Panc1 (cell line): ENCODE measurements around the gene CBL. TPM values are rescaled to one million over a fixed set of nuclear protein-coding genes. Genes with fewer than 3 reads are reported as not detected.

Experiments
- ATAC-seq: fragments of 200-7000 bp; cut with Tn5 transposase; 2 replicates; pipeline ENCODE4 v1.9.1; 2020; ENCODE audit warnings: mild to moderate bottlenecking, moderate library complexity
- BruUV-seq: library from RNA; stranded (reverse); fragments of 400-500 nt; replicated peaks from 2 replicates; lab custom pipeline; 2021; lab: Mats Ljungman, UMichigan
- CTCF ChIA-PET: fragments of 300-600 bp; sonication (Branson Sonifier 250); formaldehyde crosslinking; loops from one replicate; lab custom pipeline; 2022; ENCODE audit warnings: antibody characterized with exemption; lab: Charles Lee
- POLR2A ChIA-PET: fragments of 300-600 bp; sonication (Branson Sonifier 250); formaldehyde crosslinking; loops from one replicate; lab custom pipeline; 2022; ENCODE audit warnings: antibody characterized with exemption; lab: Charles Lee
- DNase-seq: peaks from one replicate; pipeline ENCODE4 v3.0.0-alpha.2; 2010; ENCODE audit warnings: low read depth, low spot score
- H3K27ac ChIP-seq: 2 replicates; pipeline ENCODE4 v1.5.1; 2011; ENCODE audit warnings: mild to moderate bottlenecking, low read length, inconsistent platforms
- H3K27me3 ChIP-seq: fragments of 200-500 bp; sonication (Bioruptor generic); 2 replicates; pipeline ENCODE4 v1.6.0; 2014; ENCODE audit warnings: low read length, inconsistent platforms; ENCODE audit not compliant: control insufficient read depth, insufficient read depth
- H3K36me3 ChIP-seq: fragments of 200-500 bp; sonication (Bioruptor generic); 2 replicates; pipeline ENCODE4 v1.5.1; 2014; ENCODE audit warnings: inconsistent platforms, mild to moderate bottlenecking, low read length, moderate library complexity; ENCODE audit not compliant: control insufficient read depth, insufficient read depth
- H3K4me1 ChIP-seq: 2 replicates; pipeline ENCODE4 v1.5.1; 2011; ENCODE audit warnings: inconsistent platforms, mild to moderate bottlenecking, low read length, moderate library complexity; ENCODE audit not compliant: control insufficient read depth, insufficient read depth
- H3K4me3 ChIP-seq, 2 experiments: 2 replicates each; pipeline ENCODE4 v1.5.1; 2011 to 2012; ENCODE audit warnings: low read depth in 2 of 2, low read length in 2 of 2, mild to moderate bottlenecking in 2 of 2, inconsistent platforms in 1 of 2, moderate library complexity in 1 of 2
- H3K9me3 ChIP-seq: fragments of 200-500 bp; sonication (Bioruptor generic); 2 replicates; pipeline ENCODE4 v1.5.1; 2014; ENCODE audit warnings: low read depth, mild to moderate bottlenecking, inconsistent platforms, low read length, moderate library complexity; ENCODE audit not compliant: control insufficient read depth, insufficient read depth
- POLR2AphosphoS5 ChIP-seq: IDR thresholded peaks from 2 replicates; pipeline ENCODE4 v1.6.1; 2012; ENCODE audit warnings: mild to moderate bottlenecking, low read depth, low read length, moderate library complexity
- SIN3A ChIP-seq: IDR thresholded peaks from 2 replicates; pipeline ENCODE4 v1.6.1; 2012; ENCODE audit warnings: low read depth, mild to moderate bottlenecking, low read length, moderate library complexity, borderline replicate concordance; ENCODE audit not compliant: insufficient read depth
- TCF7L2 ChIP-seq: IDR thresholded peaks from 2 replicates; pipeline ENCODE4 v1.6.1; 2011; ENCODE audit warnings: mild to moderate bottlenecking, low read depth, low read length, inconsistent platforms
- in situ Hi-C: cut with HindIII; loops from 2 replicates; pipeline ENCODE4 v1.10.0; 2016; ENCODE audit warnings: low sequenced_read_pairs, low pct_unique_long_range_greater_than_20kb
- intact Hi-C: fragments of 100-400 bp; cut with micrococcal nuclease; formaldehyde crosslinking; loops from one replicate; pipeline ENCODE4 v1.10.0; 2022; ENCODE audit not compliant: unreplicated experiment
- total RNA-seq: library from RNA; stranded (reverse); gene quantifications from one replicate; pipeline ENCODE4 v1.2.1, GENCODE V29; 2021; ENCODE audit not compliant: unreplicated experiment
- TF ChIP-seq, protein P1 (sequence below): fragments of 450-650 bp; IDR thresholded peaks from 2 replicates; pipeline ENCODE4 v1.5.1; 2017; ENCODE audit warnings: mild to moderate bottlenecking
- TF ChIP-seq, protein P2 (sequence below), 2 experiments: IDR thresholded peaks; 2 replicates each; pipeline ENCODE4 v1.6.1; 2011 to 2012; ENCODE audit warnings: low read depth in 2 of 2, control low read depth in 1 of 2, low read length in 1 of 2, mild to moderate bottlenecking in 1 of 2, moderate library complexity in 1 of 2; ENCODE audit not compliant: insufficient read depth in 1 of 2

Gene CBL
- total RNA-seq, 1 experiment from 2014 or later, result 69.9 TPM

DNA sequence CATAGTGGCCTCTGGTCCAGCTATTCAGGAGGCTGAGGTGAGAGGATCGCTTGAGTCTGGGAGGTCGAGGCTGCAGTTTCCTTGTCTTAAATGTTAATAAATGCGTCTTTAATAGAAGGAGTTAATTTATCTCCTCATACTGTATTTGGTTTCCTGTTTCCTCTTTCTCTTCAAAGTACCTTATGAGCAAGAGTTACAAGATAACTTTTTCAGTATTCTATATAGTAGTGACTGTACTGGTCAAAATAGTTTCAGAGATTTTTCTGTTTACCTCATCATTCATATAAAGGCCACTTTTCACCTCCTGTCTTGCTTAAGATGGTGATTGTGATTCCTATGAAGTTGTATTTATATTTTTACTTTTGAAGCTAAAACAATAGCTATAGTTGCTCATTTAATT is 59.9 kb downstream of the CBL start:
- intact Hi-C loops (no loop called here), in situ Hi-C loops (no loop called here)
- no peaks in the 10 kb centered on the region for H3K27me3 ChIP-seq
- no TSS peak for BruUV-seq
- no peaks in the 10 kb centered on the region for H3K9me3 ChIP-seq
- H3K27ac ChIP-seq, result no peak overlapping the region
- no peak for DNase-seq
- no peaks in the 10 kb centered on the region for H3K36me3 ChIP-seq
- CTCF ChIA-PET, result no interaction called here
- peaks cover 14% of the 10 kb centered on the region for H3K4me1 ChIP-seq
- no peak overlapping the region for H3K4me3 ChIP-seq
- POLR2A ChIA-PET, result no interaction called here
- ATAC-seq, result no peak
- TF ChIP-seq, protein P1, sequence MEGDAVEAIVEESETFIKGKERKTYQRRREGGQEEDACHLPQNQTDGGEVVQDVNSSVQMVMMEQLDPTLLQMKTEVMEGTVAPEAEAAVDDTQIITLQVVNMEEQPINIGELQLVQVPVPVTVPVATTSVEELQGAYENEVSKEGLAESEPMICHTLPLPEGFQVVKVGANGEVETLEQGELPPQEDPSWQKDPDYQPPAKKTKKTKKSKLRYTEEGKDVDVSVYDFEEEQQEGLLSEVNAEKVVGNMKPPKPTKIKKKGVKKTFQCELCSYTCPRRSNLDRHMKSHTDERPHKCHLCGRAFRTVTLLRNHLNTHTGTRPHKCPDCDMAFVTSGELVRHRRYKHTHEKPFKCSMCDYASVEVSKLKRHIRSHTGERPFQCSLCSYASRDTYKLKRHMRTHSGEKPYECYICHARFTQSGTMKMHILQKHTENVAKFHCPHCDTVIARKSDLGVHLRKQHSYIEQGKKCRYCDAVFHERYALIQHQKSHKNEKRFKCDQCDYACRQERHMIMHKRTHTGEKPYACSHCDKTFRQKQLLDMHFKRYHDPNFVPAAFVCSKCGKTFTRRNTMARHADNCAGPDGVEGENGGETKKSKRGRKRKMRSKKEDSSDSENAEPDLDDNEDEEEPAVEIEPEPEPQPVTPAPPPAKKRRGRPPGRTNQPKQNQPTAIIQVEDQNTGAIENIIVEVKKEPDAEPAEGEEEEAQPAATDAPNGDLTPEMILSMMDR, result no peak
- TF ChIP-seq POLR2AphosphoS5 (no peak), TCF7L2 (no peak), SIN3A (no peak)
- TF ChIP-seq, protein P2, sequence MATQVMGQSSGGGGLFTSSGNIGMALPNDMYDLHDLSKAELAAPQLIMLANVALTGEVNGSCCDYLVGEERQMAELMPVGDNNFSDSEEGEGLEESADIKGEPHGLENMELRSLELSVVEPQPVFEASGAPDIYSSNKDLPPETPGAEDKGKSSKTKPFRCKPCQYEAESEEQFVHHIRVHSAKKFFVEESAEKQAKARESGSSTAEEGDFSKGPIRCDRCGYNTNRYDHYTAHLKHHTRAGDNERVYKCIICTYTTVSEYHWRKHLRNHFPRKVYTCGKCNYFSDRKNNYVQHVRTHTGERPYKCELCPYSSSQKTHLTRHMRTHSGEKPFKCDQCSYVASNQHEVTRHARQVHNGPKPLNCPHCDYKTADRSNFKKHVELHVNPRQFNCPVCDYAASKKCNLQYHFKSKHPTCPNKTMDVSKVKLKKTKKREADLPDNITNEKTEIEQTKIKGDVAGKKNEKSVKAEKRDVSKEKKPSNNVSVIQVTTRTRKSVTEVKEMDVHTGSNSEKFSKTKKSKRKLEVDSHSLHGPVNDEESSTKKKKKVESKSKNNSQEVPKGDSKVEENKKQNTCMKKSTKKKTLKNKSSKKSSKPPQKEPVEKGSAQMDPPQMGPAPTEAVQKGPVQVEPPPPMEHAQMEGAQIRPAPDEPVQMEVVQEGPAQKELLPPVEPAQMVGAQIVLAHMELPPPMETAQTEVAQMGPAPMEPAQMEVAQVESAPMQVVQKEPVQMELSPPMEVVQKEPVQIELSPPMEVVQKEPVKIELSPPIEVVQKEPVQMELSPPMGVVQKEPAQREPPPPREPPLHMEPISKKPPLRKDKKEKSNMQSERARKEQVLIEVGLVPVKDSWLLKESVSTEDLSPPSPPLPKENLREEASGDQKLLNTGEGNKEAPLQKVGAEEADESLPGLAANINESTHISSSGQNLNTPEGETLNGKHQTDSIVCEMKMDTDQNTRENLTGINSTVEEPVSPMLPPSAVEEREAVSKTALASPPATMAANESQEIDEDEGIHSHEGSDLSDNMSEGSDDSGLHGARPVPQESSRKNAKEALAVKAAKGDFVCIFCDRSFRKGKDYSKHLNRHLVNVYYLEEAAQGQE (IDR thresholded peaks at IDR 0.05; ENCODE audit: insufficient read depth in 1 of 2, low read depth in 2 of 2, low read length in 1 of 2), result no peak

DNA sequence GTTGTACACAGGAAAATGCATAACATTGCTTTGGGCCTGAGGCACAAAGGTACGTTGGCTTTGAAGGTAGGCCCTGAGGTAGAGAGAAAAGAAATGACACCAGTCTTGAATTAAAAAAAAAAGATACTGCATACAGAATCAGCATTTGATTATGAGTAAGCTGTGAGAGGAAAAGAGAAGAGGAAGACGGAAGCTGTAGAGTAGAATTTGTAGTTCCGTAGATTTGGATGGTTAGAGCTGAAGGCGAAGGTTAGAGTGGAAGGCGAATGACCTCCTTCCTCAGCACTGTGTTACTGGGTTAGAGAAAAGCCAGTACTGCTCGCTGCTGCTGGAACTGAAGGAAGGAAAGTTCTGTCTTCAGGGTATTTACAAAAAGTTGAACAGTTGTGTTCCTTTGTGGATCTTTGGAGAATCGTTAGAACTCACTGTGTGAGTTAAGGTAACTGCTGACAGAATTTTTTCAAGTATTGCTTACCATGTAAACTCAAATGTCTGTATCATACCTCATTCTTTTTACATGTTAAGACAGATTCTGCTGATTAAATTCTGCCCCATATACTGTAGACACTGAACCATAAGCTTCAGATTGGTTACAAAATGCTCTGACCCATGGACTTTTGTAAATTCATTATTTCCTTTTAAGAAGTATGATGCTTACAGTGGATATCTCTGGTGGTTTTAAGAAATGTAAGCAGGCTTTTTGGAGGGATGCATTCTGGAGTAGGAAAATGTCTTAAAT is 60.5 kb downstream of the CBL start:
- CTCF ChIA-PET, result no interaction called here
- no peaks in the 10 kb centered on the region for H3K9me3 ChIP-seq
- BruUV-seq, result no TSS peak
- TF ChIP-seq SIN3A (no peak), TCF7L2 (no peak), POLR2AphosphoS5 (no peak)
- TF ChIP-seq, protein P1, result no peak
- TF ChIP-seq, protein P2 (IDR thresholded peaks at IDR 0.05; ENCODE audit: insufficient read depth in 1 of 2, low read depth in 2 of 2, low read length in 1 of 2), result no peak
- H3K4me3 ChIP-seq, result no peak overlapping the region
- H3K27me3 ChIP-seq, result no peaks in the 10 kb centered on the region
- no peaks in the 10 kb centered on the region; the same call in 1 of the 2 replicates for H3K36me3 ChIP-seq
- H3K27ac ChIP-seq, result no peak overlapping the region
- peaks cover 14% of the 10 kb centered on the region for H3K4me1 ChIP-seq
- intact Hi-C loops (no loop called here), in situ Hi-C loops (no loop called here)
- POLR2A ChIA-PET, result no interaction called here
- DNase-seq, result no peak
- ATAC-seq, result no peak
